ENCODE data around the gene PEMT.

The PEMT gene

DNA sequence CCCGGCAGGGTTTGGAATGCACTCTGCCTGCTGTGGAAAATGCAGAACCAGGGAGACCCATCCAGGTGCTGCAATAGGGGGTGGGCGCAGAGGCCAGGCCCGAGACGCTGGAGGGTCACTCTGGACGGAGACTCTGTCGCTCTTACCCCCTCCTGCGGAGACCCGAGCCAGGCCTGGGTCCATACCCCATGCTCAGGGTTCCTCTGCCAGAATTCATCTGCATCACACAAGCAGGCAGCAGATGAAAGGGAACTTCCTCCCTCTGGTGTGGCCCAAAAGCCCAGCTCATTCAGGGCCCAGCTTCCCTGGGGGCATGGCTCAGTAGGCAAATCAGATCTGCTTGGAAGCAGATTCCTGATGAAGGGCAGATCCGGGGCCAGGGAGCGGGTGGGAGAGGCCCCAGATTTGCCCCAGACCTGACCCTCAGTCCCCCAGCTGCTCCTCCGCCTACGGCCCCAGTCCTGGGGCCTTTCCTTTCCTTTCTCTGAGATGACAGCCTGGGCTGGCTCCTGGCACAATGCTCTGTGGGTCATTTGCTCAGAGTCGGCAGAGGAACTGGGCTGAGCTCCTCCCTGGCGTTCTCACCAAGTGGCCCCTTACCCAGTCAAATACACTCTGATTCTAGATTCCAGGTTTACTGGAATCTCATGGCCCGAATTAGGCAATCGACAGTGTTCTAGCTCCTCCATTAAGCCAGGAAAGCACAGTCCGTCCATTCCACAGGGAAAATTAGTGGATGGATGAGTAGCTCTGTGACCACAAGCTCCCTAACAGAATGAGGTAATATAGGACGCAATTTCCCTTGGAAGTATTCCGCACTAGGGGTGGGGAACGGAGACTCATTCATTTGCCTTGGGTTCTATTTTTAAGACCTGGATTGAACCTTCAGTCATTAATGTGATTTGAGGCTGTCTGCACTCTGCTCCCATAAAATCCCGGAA, 76.2 kb downstream of the PEMT start:
- no peaks in the 10 kb centered on the region for H3K36me3 ChIP-seq (ENCODE audit: insufficient read depth, low read length)
- no peak overlapping the region for H3K4me3 ChIP-seq (ENCODE audit: low read depth, low read length, poor library complexity, severe bottlenecking)
- no peak overlapping the region for H2AFZ ChIP-seq (ENCODE audit: low read length)
- no peak overlapping the region for H3K27ac ChIP-seq (ENCODE audit: low read depth, low read length, poor library complexity, severe bottlenecking)
- H3K9me3 ChIP-seq (ENCODE audit: low read length): no peaks in the 10 kb centered on the region
- H3K9me2 ChIP-seq (ENCODE audit: low read depth, low read length): no peaks in the 10 kb centered on the region
- no peaks in the 10 kb centered on the region for H3K4me1 ChIP-seq (ENCODE audit: insufficient read depth, low read length, severe bottlenecking)
- H3K4me2 ChIP-seq (ENCODE audit: low read length): no peak overlapping the region
- TF ChIP-seq, protein P1, sequence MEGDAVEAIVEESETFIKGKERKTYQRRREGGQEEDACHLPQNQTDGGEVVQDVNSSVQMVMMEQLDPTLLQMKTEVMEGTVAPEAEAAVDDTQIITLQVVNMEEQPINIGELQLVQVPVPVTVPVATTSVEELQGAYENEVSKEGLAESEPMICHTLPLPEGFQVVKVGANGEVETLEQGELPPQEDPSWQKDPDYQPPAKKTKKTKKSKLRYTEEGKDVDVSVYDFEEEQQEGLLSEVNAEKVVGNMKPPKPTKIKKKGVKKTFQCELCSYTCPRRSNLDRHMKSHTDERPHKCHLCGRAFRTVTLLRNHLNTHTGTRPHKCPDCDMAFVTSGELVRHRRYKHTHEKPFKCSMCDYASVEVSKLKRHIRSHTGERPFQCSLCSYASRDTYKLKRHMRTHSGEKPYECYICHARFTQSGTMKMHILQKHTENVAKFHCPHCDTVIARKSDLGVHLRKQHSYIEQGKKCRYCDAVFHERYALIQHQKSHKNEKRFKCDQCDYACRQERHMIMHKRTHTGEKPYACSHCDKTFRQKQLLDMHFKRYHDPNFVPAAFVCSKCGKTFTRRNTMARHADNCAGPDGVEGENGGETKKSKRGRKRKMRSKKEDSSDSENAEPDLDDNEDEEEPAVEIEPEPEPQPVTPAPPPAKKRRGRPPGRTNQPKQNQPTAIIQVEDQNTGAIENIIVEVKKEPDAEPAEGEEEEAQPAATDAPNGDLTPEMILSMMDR (IDR thresholded peaks at IDR 0.05; ENCODE audit: low read length): no peak
- no peak for TF ChIP-seq EZH2 (IDR thresholded peaks at IDR 0.05; ENCODE audit: borderline replicate concordance, low read length)
- H3F3A ChIP-seq (ENCODE audit: insufficient read depth, low read length): no peaks in the 10 kb centered on the region
- no peaks in the 10 kb centered on the region for H4K20me1 ChIP-seq (ENCODE audit: insufficient read depth, low read length)
- no peak overlapping the region for H3K9ac ChIP-seq (ENCODE audit: low read length)
- no peaks in the 10 kb centered on the region for H3K27me3 ChIP-seq (ENCODE audit: insufficient read depth, low read length)
- H3K79me2 ChIP-seq (ENCODE audit: insufficient read depth, low read length): no peaks in the 10 kb centered on the region

DNA sequence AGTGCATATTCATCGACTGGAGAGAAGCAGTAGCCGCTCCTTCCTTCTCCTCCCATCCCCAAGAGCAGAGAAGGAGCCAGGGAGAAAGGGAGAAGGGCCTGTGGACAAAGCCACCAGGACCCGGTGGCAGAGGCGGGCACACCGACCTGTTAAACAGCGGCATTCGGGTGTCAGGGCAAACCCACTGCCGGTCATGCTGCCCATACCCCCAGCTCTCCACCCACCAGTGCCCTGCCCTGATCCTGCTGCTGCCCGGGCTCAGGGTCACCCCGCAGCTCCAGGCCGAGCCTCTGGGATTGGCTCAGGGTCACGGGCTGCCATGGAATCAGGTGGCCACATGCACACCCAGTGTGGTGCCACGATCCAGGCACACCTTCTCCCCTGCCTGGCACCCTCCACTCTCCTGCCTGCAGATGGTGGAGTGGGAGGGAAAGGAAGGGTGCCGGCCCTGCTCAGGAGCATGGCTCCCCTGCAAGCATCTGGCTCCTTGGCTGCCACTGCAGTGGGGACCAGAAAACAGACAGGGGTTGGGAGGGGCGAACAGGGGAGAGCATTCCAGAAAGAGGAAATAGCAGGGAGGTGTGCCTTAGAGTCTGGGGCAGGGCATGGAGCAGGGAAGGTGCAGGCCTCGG, 77.0 kb downstream of the PEMT start:
- H3F3A ChIP-seq (ENCODE audit: insufficient read depth, low read length): no peaks in the 10 kb centered on the region
- H4K20me1 ChIP-seq (ENCODE audit: insufficient read depth, low read length): no peaks in the 10 kb centered on the region
- H3K9me3 ChIP-seq (ENCODE audit: low read length): no peaks in the 10 kb centered on the region
- no peak overlapping the region for H2AFZ ChIP-seq (ENCODE audit: low read length)
- no peak overlapping the region for H3K27ac ChIP-seq (ENCODE audit: low read depth, low read length, poor library complexity, severe bottlenecking)
- H3K27me3 ChIP-seq (ENCODE audit: insufficient read depth, low read length): no peaks in the 10 kb centered on the region
- H3K79me2 ChIP-seq (ENCODE audit: insufficient read depth, low read length): no peaks in the 10 kb centered on the region
- TF ChIP-seq, protein P1 (IDR thresholded peaks at IDR 0.05; ENCODE audit: low read length): no peak
- TF ChIP-seq EZH2 (IDR thresholded peaks at IDR 0.05; ENCODE audit: borderline replicate concordance, low read length): no peak
- no peaks in the 10 kb centered on the region for H3K4me1 ChIP-seq (ENCODE audit: insufficient read depth, low read length, severe bottlenecking)
- no peak overlapping the region for H3K4me2 ChIP-seq (ENCODE audit: low read length)
- no peaks in the 10 kb centered on the region for H3K9me2 ChIP-seq (ENCODE audit: low read depth, low read length)
- no peak overlapping the region for H3K9ac ChIP-seq (ENCODE audit: low read length)
- no peak overlapping the region for H3K4me3 ChIP-seq (ENCODE audit: low read depth, low read length, poor library complexity, severe bottlenecking)
- H3K36me3 ChIP-seq (ENCODE audit: insufficient read depth, low read length): no peaks in the 10 kb centered on the region

DNA sequence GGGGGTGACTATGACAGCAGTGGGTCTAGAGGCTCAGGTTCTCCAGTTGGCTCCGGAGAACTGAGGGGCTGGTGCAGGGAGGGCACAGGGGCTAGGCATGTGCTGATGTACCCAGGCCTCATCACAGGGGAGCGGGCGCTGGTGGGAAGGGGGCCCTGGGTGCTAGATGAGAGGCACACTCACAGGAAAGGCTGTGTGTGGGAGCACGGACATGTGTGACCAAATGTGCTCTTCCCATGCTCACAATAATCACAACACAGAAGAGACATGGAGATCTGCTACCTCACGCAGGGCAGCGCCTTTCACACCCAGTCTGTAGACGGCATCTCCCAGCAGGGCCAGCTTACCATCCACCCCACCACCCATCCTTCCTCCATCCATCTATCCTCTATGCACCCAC, 77.9 kb downstream of the PEMT start:
- no peaks in the 10 kb centered on the region for H3K36me3 ChIP-seq (ENCODE audit: insufficient read depth, low read length)
- H3K4me1 ChIP-seq (ENCODE audit: insufficient read depth, low read length, severe bottlenecking): no peaks in the 10 kb centered on the region
- no peak overlapping the region for H3K9ac ChIP-seq (ENCODE audit: low read length)
- no peak overlapping the region for H3K4me2 ChIP-seq (ENCODE audit: low read length)
- no peaks in the 10 kb centered on the region for H3K9me3 ChIP-seq (ENCODE audit: low read length)
- H2AFZ ChIP-seq (ENCODE audit: low read length): no peak overlapping the region
- no peaks in the 10 kb centered on the region for H3K79me2 ChIP-seq (ENCODE audit: insufficient read depth, low read length)
- no peaks in the 10 kb centered on the region for H3F3A ChIP-seq (ENCODE audit: insufficient read depth, low read length)
- no peaks in the 10 kb centered on the region for H3K9me2 ChIP-seq (ENCODE audit: low read depth, low read length)
- no peak overlapping the region for H3K4me3 ChIP-seq (ENCODE audit: low read depth, low read length, poor library complexity, severe bottlenecking)
- H4K20me1 ChIP-seq (ENCODE audit: insufficient read depth, low read length): no peaks in the 10 kb centered on the region
- no peak for TF ChIP-seq EZH2 (IDR thresholded peaks at IDR 0.05; ENCODE audit: borderline replicate concordance, low read length)
- TF ChIP-seq, protein P1 (IDR thresholded peaks at IDR 0.05; ENCODE audit: low read length): no peak
- H3K27me3 ChIP-seq (ENCODE audit: insufficient read depth, low read length): no peaks in the 10 kb centered on the region
- no peak overlapping the region for H3K27ac ChIP-seq (ENCODE audit: low read depth, low read length, poor library complexity, severe bottlenecking)
